ENCODE results near the gene DTHD1. TPM values are rescaled to one million over a fixed set of nuclear protein-coding genes. Genes with fewer than 3 reads are reported as not detected.
A peak's percentile ranks its signal among the peaks of the same experiment; 100 is the strongest.

Gene DTHD1
- total and polyA plus RNA-seq, 12 donors: 0.03 to 0.61 (median 0.08) TPM; not detected in 7

DNA sequence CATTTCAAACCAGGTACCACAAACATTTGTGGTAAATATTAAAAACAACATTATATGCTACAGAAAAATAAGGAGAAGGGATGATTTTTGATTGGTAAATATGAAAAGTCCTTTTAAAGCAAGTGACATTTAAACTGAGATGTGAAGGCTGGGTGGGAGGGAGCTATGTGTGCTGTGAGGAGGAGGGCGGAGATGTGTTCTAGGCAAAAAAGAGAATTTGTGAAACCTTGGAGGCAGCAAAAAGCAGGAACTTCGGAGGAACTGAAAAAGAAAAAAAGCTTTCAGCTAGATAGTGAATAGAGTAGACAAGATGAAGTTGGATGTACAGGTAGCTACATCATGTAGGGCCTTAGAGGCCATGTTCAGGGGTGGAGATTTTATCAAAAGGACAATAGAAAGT, 27.0 kb upstream of the DTHD1 start:
- WGBS, 4 donors: 54 to 78% (median 73%) methylated on average over 2 of the region's 2 CpGs
- no peaks in the 10 kb centered on the region for H3K27me3 ChIP-seq
- TF ChIP-seq, protein P1, sequence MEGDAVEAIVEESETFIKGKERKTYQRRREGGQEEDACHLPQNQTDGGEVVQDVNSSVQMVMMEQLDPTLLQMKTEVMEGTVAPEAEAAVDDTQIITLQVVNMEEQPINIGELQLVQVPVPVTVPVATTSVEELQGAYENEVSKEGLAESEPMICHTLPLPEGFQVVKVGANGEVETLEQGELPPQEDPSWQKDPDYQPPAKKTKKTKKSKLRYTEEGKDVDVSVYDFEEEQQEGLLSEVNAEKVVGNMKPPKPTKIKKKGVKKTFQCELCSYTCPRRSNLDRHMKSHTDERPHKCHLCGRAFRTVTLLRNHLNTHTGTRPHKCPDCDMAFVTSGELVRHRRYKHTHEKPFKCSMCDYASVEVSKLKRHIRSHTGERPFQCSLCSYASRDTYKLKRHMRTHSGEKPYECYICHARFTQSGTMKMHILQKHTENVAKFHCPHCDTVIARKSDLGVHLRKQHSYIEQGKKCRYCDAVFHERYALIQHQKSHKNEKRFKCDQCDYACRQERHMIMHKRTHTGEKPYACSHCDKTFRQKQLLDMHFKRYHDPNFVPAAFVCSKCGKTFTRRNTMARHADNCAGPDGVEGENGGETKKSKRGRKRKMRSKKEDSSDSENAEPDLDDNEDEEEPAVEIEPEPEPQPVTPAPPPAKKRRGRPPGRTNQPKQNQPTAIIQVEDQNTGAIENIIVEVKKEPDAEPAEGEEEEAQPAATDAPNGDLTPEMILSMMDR (IDR thresholded peaks at IDR 0.05): no peak
- TF ChIP-seq POLR2A (IDR thresholded peaks at IDR 0.05): no peak
- intact Hi-C loops (cut with DNase I): no loop called here
- no peak overlapping the region for H3K27ac ChIP-seq
- DNase-seq: no peak
- no peaks in the 10 kb centered on the region for H3K36me3 ChIP-seq (replicated peaks in 1 of 2)
- no peak overlapping the region for H3K4me3 ChIP-seq
- no peaks in the 10 kb centered on the region for H3K4me1 ChIP-seq (replicated peaks in 1 of 2)
- H3K9me3 ChIP-seq (replicated peaks in 1 of 3): no peaks in the 10 kb centered on the region

DNA sequence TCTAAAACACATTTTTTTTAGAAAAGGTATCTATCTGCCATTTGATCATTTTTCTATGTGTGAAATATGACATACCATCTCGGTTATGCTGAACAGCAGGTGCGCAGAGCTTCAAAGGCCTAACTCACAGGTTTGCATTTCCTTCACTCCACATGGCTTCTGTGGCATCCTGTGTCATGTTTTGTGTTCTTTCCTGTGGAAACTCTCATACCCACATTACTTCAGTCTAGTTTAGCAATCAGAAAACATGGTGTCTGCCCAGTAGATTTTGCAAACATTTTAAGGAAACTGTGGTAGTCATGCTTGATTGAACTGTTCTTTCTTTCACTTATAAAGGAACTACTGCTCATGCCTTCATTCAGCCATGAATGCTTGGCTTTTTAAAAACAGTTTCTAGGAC, 25.8 kb upstream of the DTHD1 start:
- Histone ChIP-seq H3K36me3 (replicated peaks in 1 of 2) (no peaks in the 10 kb centered on the region), H3K4me3 (no peak overlapping the region), H3K9me3 (replicated peaks in 1 of 3) (no peaks in the 10 kb centered on the region), H3K27me3 (no peaks in the 10 kb centered on the region), H3K4me1 (replicated peaks in 1 of 2) (no peaks in the 10 kb centered on the region), H3K27ac (no peak overlapping the region)
- intact Hi-C loops (cut with DNase I): no loop called here
- 75 to 85% (median 78%) methylated on average over 2 of the region's 2 CpGs for WGBS, 4 donors
- TF ChIP-seq POLR2A (IDR thresholded peaks at IDR 0.05): no peak
- TF ChIP-seq, protein P1 (IDR thresholded peaks at IDR 0.05): no peak
- peak in 2 of 7 donors; percentile 4 to 16 for DNase-seq

DNA sequence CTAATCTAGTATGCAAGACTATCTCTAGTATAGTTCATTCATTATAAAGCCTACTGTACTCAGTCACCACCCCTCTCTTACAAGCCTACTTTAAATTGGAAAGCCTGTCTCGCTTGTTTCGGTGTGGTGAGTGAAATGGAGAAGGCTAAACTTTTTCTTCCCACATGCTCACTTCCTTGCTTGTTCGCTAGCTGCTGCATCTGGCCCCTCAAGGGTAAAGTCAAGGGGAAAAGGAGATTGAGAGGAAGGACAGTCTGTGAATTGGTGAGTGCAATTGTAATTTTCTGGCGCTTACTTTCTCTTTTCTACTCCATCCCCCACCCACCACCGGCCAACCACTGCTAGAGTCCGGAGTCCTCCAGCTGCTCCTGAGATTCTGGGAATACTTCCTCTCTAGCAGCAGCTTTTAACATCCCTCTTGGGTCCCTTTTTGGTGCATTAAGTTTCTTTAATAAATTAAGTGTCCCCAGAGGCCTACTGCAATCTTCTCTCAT, 25.0 kb upstream of the DTHD1 start:
- H3K9me3 ChIP-seq (replicated peaks in 1 of 3): no peaks in the 10 kb centered on the region
- no peak for TF ChIP-seq POLR2A (IDR thresholded peaks at IDR 0.05)
- TF ChIP-seq, protein P1 (IDR thresholded peaks at IDR 0.05): no peak
- no peak for DNase-seq
- no peaks in the 10 kb centered on the region for H3K36me3 ChIP-seq (replicated peaks in 1 of 2)
- H3K27me3 ChIP-seq: no peaks in the 10 kb centered on the region
- H3K4me3 ChIP-seq: no peak overlapping the region
- H3K27ac ChIP-seq: no peak overlapping the region
- intact Hi-C loops (cut with DNase I): no loop called here
- H3K4me1 ChIP-seq (replicated peaks in 1 of 2): no peaks in the 10 kb centered on the region
- 67 to 72% (median 69%) methylated on average over 6 of the region's 6 CpGs for whole genome bisulfite sequencing, 4 donors

DNA sequence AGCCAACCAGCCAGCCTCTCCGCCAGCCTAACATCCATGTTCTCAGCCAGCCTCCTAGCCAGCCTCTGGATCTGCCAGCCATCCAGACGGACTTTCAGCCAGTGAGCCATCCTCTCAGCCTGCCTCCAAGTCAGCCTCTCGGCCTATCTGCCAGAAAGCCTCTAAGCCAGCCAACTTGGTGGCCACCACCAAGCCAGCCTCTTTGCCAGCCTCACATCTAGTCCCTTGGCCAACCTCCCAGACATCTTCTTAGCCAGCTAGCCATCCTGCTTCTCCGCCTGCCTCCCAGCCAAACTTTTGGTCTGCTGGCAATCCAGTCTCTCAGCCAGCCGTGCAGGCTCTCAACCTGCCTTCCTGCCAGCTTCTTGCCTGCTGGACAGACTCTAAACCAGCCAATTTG, 20.7 kb upstream of the DTHD1 start:
- intact Hi-C loops (cut with DNase I): no loop called here
- Histone ChIP-seq H3K9me3 (replicated peaks in 1 of 3) (no peaks in the 10 kb centered on the region), H3K4me1 (replicated peaks in 1 of 2) (no peaks in the 10 kb centered on the region), H3K27me3 (no peaks in the 10 kb centered on the region), H3K27ac (no peak overlapping the region), H3K4me3 (no peak overlapping the region), H3K36me3 (replicated peaks in 1 of 2) (no peaks in the 10 kb centered on the region)
- no peak for DNase-seq
- TF ChIP-seq POLR2A (IDR thresholded peaks at IDR 0.05): no peak
- TF ChIP-seq, protein P1 (IDR thresholded peaks at IDR 0.05): no peak
- 58 to 73% (median 69%) methylated on average over 4 to 5 of the region's 5 CpGs for WGBS, 4 donors
